IMR-90 (cell line): ENCODE data around the gene SLC8A1. TPM values are rescaled to one million over a fixed set of nuclear protein-coding genes. Genes with fewer than 3 reads are reported as not detected.

ENCODE experiments used
- ATAC-seq: fragments of 200-7000 bp; cut with Tn5 transposase; 2 replicates; pipeline ENCODE4 v1.9.1; 2020; ENCODE audit warnings: low read depth, mild to moderate bottlenecking, moderate library complexity
- BruUV-seq: library from RNA; stranded (reverse); fragments of 400-500 nt; replicated peaks from 2 replicates; lab custom pipeline; 2021; lab: Mats Ljungman, UMichigan
- CTCF ChIA-PET: fragments of 300-600 bp; formaldehyde crosslinking; extraction: SDS; loops from one replicate; lab custom pipeline; 2021; ENCODE audit warnings: antibody characterized with exemption; lab: Yijun Ruan, JAX
- POLR2A ChIA-PET: fragments of 300-600 bp; sonication (Branson Sonifier 250); formaldehyde crosslinking; loops from one replicate; lab custom pipeline; 2022; ENCODE audit warnings: antibody characterized with exemption; ENCODE audit not compliant: unreplicated experiment; lab: Charles Lee
- DNase-seq: peaks from one replicate; pipeline ENCODE4 v3.0.0; 2013
- H2AFZ ChIP-seq: replicated peaks from 2 replicates; pipeline ENCODE3; 2013; ENCODE audit warnings: low read length, mild to moderate bottlenecking; ENCODE audit not compliant: poor library complexity
- H2AK5ac ChIP-seq: 2 replicates; pipeline ENCODE4 v1.6.1; 2013; ENCODE audit warnings: low read depth, low read length, inconsistent platforms
- H2AK9ac ChIP-seq: replicated peaks from 2 replicates; pipeline ENCODE3; 2013; ENCODE audit warnings: mild to moderate bottlenecking, low read depth, low read length, moderate library complexity; ENCODE audit not compliant: poor library complexity
- H2BK120ac ChIP-seq: 2 replicates; pipeline ENCODE4 v1.6.1; 2013; ENCODE audit warnings: low read depth, low read length, inconsistent platforms
- H2BK15ac ChIP-seq: 3 replicates; pipeline ENCODE4 v1.6.1; 2013; ENCODE audit warnings: low read depth, low read length, inconsistent platforms
- H2BK20ac ChIP-seq: 2 replicates; pipeline ENCODE4 v1.6.1; 2013; ENCODE audit warnings: low read depth, mild to moderate bottlenecking, inconsistent platforms, low read length, moderate library complexity
- H2BK5ac ChIP-seq: 2 replicates; pipeline ENCODE4 v1.6.1; 2013; ENCODE audit warnings: mild to moderate bottlenecking, low read depth, low read length, inconsistent platforms; ENCODE audit not compliant: poor library complexity, severe bottlenecking
- H3K14ac ChIP-seq: replicated peaks from 2 replicates; pipeline ENCODE4 v1.6.1; 2013; ENCODE audit warnings: low read depth, low read length, inconsistent platforms
- H3K18ac ChIP-seq: 2 replicates; pipeline ENCODE4 v1.6.1; 2013; ENCODE audit warnings: low read depth, low read length, control low read depth
- H3K23ac ChIP-seq: 2 replicates; pipeline ENCODE4 v1.6.1; 2013; ENCODE audit warnings: low read depth, low read length, inconsistent platforms
- H3K27ac ChIP-seq: 2 replicates; pipeline ENCODE4 v1.5.1; 2013; ENCODE audit warnings: mild to moderate bottlenecking, control low read depth, low read length; ENCODE audit not compliant: insufficient read depth
- H3K27me3 ChIP-seq: 2 replicates; pipeline ENCODE4 v1.6.1; 2013; ENCODE audit warnings: low read length; ENCODE audit not compliant: control insufficient read depth, insufficient read depth
- H3K36me3 ChIP-seq: 2 replicates; pipeline ENCODE4 v1.6.1; 2013; ENCODE audit warnings: low read length, mixed read lengths; ENCODE audit not compliant: control insufficient read depth, insufficient read depth
- H3K4ac ChIP-seq: 2 replicates; pipeline ENCODE4 v1.6.1; 2013; ENCODE audit warnings: low read depth, low read length, inconsistent platforms
- H3K4me1 ChIP-seq: 2 replicates; pipeline ENCODE4 v1.6.1; 2013; ENCODE audit warnings: low read length, mixed read lengths; ENCODE audit not compliant: control insufficient read depth, insufficient read depth
- H3K4me2 ChIP-seq: 2 replicates; pipeline ENCODE4 v1.6.1; 2013; ENCODE audit warnings: low read depth, mild to moderate bottlenecking, control low read depth, low read length, moderate library complexity
- H3K4me3 ChIP-seq: 2 replicates; pipeline ENCODE4 v1.5.1; 2013; ENCODE audit warnings: low read depth, mild to moderate bottlenecking, control low read depth, low read length, moderate library complexity; ENCODE audit not compliant: insufficient read depth
- H3K56ac ChIP-seq: 2 replicates; pipeline ENCODE4 v1.6.1; 2013; ENCODE audit warnings: low read length, inconsistent platforms; ENCODE audit not compliant: insufficient read depth; ENCODE audit errors: extremely low read depth
- H3K79me1 ChIP-seq, 2 experiments: 2 replicates each; pipeline ENCODE4 v1.6.1; 2013; ENCODE audit warnings: low read length in 2 of 2, inconsistent platforms in 1 of 2, low read depth in 1 of 2
- H3K9ac ChIP-seq: 2 replicates; pipeline ENCODE4 v1.6.1; 2013; ENCODE audit warnings: low read depth, low read length, control low read depth
- H3K9me1 ChIP-seq: 2 replicates; pipeline ENCODE4 v1.6.1; 2013; ENCODE audit warnings: low read length, inconsistent platforms; ENCODE audit not compliant: insufficient read depth
- H3K9me3 ChIP-seq: 2 replicates; pipeline ENCODE4 v1.6.1; 2013; ENCODE audit warnings: low read length; ENCODE audit not compliant: control insufficient read depth, insufficient read depth
- H4K20me1 ChIP-seq: 2 replicates; pipeline ENCODE4 v1.6.1; 2013; ENCODE audit warnings: low read length, inconsistent platforms; ENCODE audit not compliant: insufficient read depth
- H4K5ac ChIP-seq: 2 replicates; pipeline ENCODE4 v1.6.1; 2013; ENCODE audit warnings: mild to moderate bottlenecking, low read depth, low read length, control low read depth
- H4K8ac ChIP-seq, 2 experiments: 2 replicates each; pipeline ENCODE4 v1.6.1; 2013; ENCODE audit warnings: low read depth in 2 of 2, low read length in 2 of 2, control low read depth in 1 of 2, inconsistent platforms in 1 of 2
- H4K91ac ChIP-seq: 2 replicates; pipeline ENCODE4 v1.6.1; 2013; ENCODE audit warnings: low read depth, low read length, inconsistent platforms; ENCODE audit not compliant: insufficient read depth
- CHD1 ChIP-seq: IDR thresholded peaks from 2 replicates; pipeline ENCODE4 v1.6.1; 2012; ENCODE audit warnings: low read depth, low read length, improper control_type of control experiment
- ELK1 ChIP-seq: fragments of 150-350 bp; IDR thresholded peaks from 2 replicates; pipeline ENCODE4 v1.6.1; 2016; ENCODE audit warnings: low read depth, mild to moderate bottlenecking, low read length, moderate library complexity, borderline replicate concordance
- FOS ChIP-seq: fragments of 150-350 bp; IDR thresholded peaks from 2 replicates; pipeline ENCODE4 v1.6.1; 2016; ENCODE audit warnings: low read depth, low read length
- MAZ ChIP-seq: IDR thresholded peaks from 2 replicates; pipeline ENCODE4 v1.6.1; 2012; ENCODE audit warnings: low read depth, mild to moderate bottlenecking, low read length, improper control_type of control experiment, moderate library complexity, borderline replicate concordance
- MXI1 ChIP-seq: IDR thresholded peaks from 2 replicates; pipeline ENCODE4 v1.6.1; 2012; ENCODE audit warnings: low read depth, mild to moderate bottlenecking, low read length, moderate library complexity, borderline replicate concordance
- RAD21 ChIP-seq: IDR thresholded peaks from 2 replicates; pipeline ENCODE4 v1.6.1; 2012; ENCODE audit warnings: low read length, improper control_type of control experiment
- RCOR1 ChIP-seq: IDR thresholded peaks from 2 replicates; pipeline ENCODE4 v1.6.1; 2012; ENCODE audit warnings: mild to moderate bottlenecking, low read length, improper control_type of control experiment; ENCODE audit not compliant: insufficient replicate concordance
- USF2 ChIP-seq: fragments of 150-350 bp; IDR thresholded peaks from 2 replicates; pipeline ENCODE4 v1.6.1; 2017; ENCODE audit warnings: mild to moderate bottlenecking, antibody characterized with exemption, low read length, low read depth
- WGBS, 2 experiments: methylation state at CpG; one replicate each; pipeline versions ENCODE4 v1.1.5 to v1.1.7; 2013; ENCODE audit warnings: missing lambda C conversion rate in 2 of 2; ENCODE audit not compliant: insufficient read length in 1 of 2; ENCODE audit errors: extremely low coverage in 2 of 2; 5-methylcytosine and 5-hydroxymethylcytosine counted together
- dilution Hi-C: fragments of 300-500 bp; cut with HindIII; formaldehyde crosslinking; loops from one replicate; pipeline ENCODE4 v1.14.3; 2018; ENCODE audit warnings: low sequenced_read_pairs; ENCODE audit not compliant: unreplicated experiment
- in situ Hi-C: fragments of 300-500 bp; cut with MboI; formaldehyde crosslinking; loops from 3 replicates; pipeline ENCODE4 v1.14.3; 2019; ENCODE audit warnings: low sequenced_read_pairs, inconsistent platforms, mixed read lengths
- intact Hi-C: fragments of 100-400 bp; cut with micrococcal nuclease; formaldehyde crosslinking; loops from 2 replicates; pipeline ENCODE4 v1.10.0; 2022
- polyA plus RNA-seq, 3 experiments: library from polyadenylated mRNA; depleted of rRNA; stranded (reverse); fragments of >200 nt; gene quantifications; 2 replicates each; pipeline ENCODE4 v1.2.3, GENCODE V29; 2012; ENCODE audit warnings: low replicate concordance in 1 of 3
- total RNA-seq: library from RNA; depleted of rRNA; stranded (reverse); fragments of >200 nt; gene quantifications from 2 replicates; pipeline ENCODE4 v1.2.3, GENCODE V29; 2012

The SLC8A1 gene
- total and polyA plus RNA-seq, 2 of the 4 experiments (the other 2 are of a cell fraction) = 7.7 to 57.0 TPM

- no peak overlapping the region for H2AK9ac ChIP-seq
- no peaks in the 10 kb centered on the region for H4K20me1 ChIP-seq
- H3K4me2 ChIP-seq = no peak overlapping the region
- no peak overlapping the region for H3K27ac ChIP-seq
- ChIA-PET CTCF (interaction anchor here (0.6 kb wide), 1 partner anchor 178 kb away, joined by 3 read pairs; no protein-coding TSS in a partner anchor), POLR2A (no interaction called here)
- no CpG with 5 or more reads among the region's 1 CpG for WGBS, 2 experiments
- peaks cover 14 to 36% of the 10 kb centered on the region in 2 experiments for H3K79me1 ChIP-seq
- no peak overlapping the region for H3K23ac ChIP-seq
- BruUV-seq = no TSS peak
- peaks cover 7% of the 10 kb centered on the region for H3K9me3 ChIP-seq
- H3K4me1 ChIP-seq = peaks cover 2% of the 10 kb centered on the region; the same call in 1 of the 2 replicates
- no peak overlapping the region for H3K56ac ChIP-seq
- H2AK5ac ChIP-seq = no peak overlapping the region
- dilution Hi-C loops = no loop called here
- H3K18ac ChIP-seq = no peak overlapping the region
- no peaks in the 10 kb centered on the region; the same call in 1 of the 2 replicates for H3K9me1 ChIP-seq
- H2BK120ac ChIP-seq = no peak overlapping the region
- H3K9ac ChIP-seq = no peak overlapping the region
- no peak overlapping the region for H2BK20ac ChIP-seq
- H3K36me3 ChIP-seq = peaks cover 1% of the 10 kb centered on the region; the same call in 1 of the 2 replicates
- no peak for DNase-seq
- no peak overlapping the region for H4K5ac ChIP-seq
- H2BK5ac ChIP-seq = no peak overlapping the region
- ATAC-seq = no peak
- no peak overlapping the region for H3K4me3 ChIP-seq
- no peak overlapping the region for H4K8ac ChIP-seq
- no peak overlapping the region for H4K91ac ChIP-seq
- H3K14ac ChIP-seq = no peak overlapping the region
- intact Hi-C loops = no loop called here
- H3K27me3 ChIP-seq = no peaks in the 10 kb centered on the region
- in situ Hi-C loops = no loop called here
- TF ChIP-seq RAD21 (no peak), RCOR1 (no peak), USF2 (no peak), ELK1 (no peak), FOS (no peak), MAZ (no peak), MXI1 (no peak), CHD1 (no peak)
- H2BK15ac ChIP-seq = no peak overlapping the region
- no peak overlapping the region for H3K4ac ChIP-seq
- no peak overlapping the region for H2AFZ ChIP-seq
Observed at GRCh38 chr2:40380041-40380440, 71.8 kb downstream of the SLC8A1 start.
